Heart left ventricle (tissue), 16 donors: Measurements from ENCODE around the gene HELZ2. TPM values are rescaled to one million over a fixed set of nuclear protein-coding genes. Genes with fewer than 3 reads are reported as not detected.
A peak's percentile ranks its signal among the peaks of the same experiment; 100 is the strongest.
"Not testable (repeated sequence)": the region's sequence is repeated elsewhere in the genome, so short reads cannot be mapped to it uniquely, and the experiment has no call there.

Source experiments
- ATAC-seq, 4 donors: fragments of 200-7000 bp; cut with Tn5 transposase; one replicate each; pipeline ENCODE4 v1.9.1; 2020 to 2022; ENCODE audit warnings: moderate library complexity in 4 of 4, mild to moderate bottlenecking in 3 of 4, moderate number of reproducible peaks in 1 of 4
- DNase-seq, 5 donors: peaks; one replicate each; pipeline ENCODE4 v3.0.0-alpha.2; 2020
- H3K27ac ChIP-seq, 12 donors: fragments of 200-600 bp; sonication (generic) in 4 of 12; one replicate each; pipeline versions ENCODE4 v1.5.0 to v1.8.0; 2016 to 2022; ENCODE audit warnings: mild to moderate bottlenecking in 2 of 12
- H3K27me3 ChIP-seq, 9 donors: fragments of 200-600 bp; sonication (generic) in 2 of 9; one replicate each; pipeline versions ENCODE4 v1.5.1 to v1.8.0; 2016 to 2022; ENCODE audit warnings: mild to moderate bottlenecking in 3 of 9
- H3K36me3 ChIP-seq, 9 donors: fragments of 200-600 bp; sonication (generic) in 2 of 9; one replicate each; pipeline versions ENCODE4 v1.5.0 to v1.8.0; 2018 to 2022; ENCODE audit warnings: mild to moderate bottlenecking in 2 of 9
- H3K4me1 ChIP-seq, 12 donors: fragments of 200-600 bp; sonication (generic) in 4 of 12; one replicate each; pipeline versions ENCODE4 v1.5.0 to v1.8.0; 2016 to 2022; ENCODE audit warnings: mild to moderate bottlenecking in 3 of 12
- H3K4me3 ChIP-seq, 12 donors: fragments of 200-600 bp; sonication (generic) in 4 of 12; one replicate each; pipeline versions ENCODE4 v1.5.0 to v1.8.0; 2017 to 2022; ENCODE audit warnings: mild to moderate bottlenecking in 9 of 12, moderate library complexity in 4 of 12
- H3K9me3 ChIP-seq, 12 donors: fragments of 200-600 bp; sonication (generic) in 4 of 12; one replicate each; pipeline versions ENCODE4 v1.5.0 to v1.8.0; 2016 to 2022; ENCODE audit warnings: mild to moderate bottlenecking in 1 of 12
- POLR2A ChIP-seq, 2 donors: fragments of 450-650 bp; IDR thresholded peaks; one replicate each; pipeline ENCODE4 v1.6.1; 2017; ENCODE audit warnings: antibody characterized with exemption in 2 of 2, mild to moderate bottlenecking in 2 of 2, moderate library complexity in 2 of 2
- WGBS, 4 donors: extraction: QIAGEN DNeasy Blood & Tissue Kit in 2 of 4; methylation state at CpG; one replicate each; pipeline versions ENCODE4 v1.1.5 to v1.1.7; 2013 to 2018; 5-methylcytosine and 5-hydroxymethylcytosine counted together
- intact Hi-C, 10 donors: fragments of 100-400 bp; cut with DNase I; formaldehyde crosslinking; loops; one replicate each; pipeline versions ENCODE4 v1.11.1 to v1.14.2; 2022
- polyA plus RNA-seq, 2 donors: library from polyadenylated mRNA; stranded (reverse); fragments of 200-250 nt; gene quantifications; one replicate each; pipeline ENCODE4 v1.2.3, GENCODE V29; 2013
- total RNA-seq, 9 donors: library from RNA; depleted of rRNA in 2 of 9; stranded (reverse); fragments of >200 nt in 2 of 9; fragmentation: NEBNext Ultra II Directional in 3 of 9; extraction: Animal tissue kit (Norgen Biotek cat#: 25700) in 3 of 9; gene quantifications; one replicate each; pipeline versions ENCODE4 v1.1.0 to v1.2.4, GENCODE V29; 2016 to 2023
- TF ChIP-seq, protein P1 (sequence below), 12 donors: fragments of 200-600 bp; sonication (generic) in 4 of 12; IDR thresholded peaks; one replicate each; pipeline versions ENCODE4 v1.5.0 to v1.8.0; 2018 to 2022; ENCODE audit warnings: antibody characterized with exemption in 12 of 12, mild to moderate bottlenecking in 5 of 12
- donor health status: ischemic (EF 13 %, LVEDD 7.1; RV severe dilation, severe dysfunction).
- donor health status: healthy with polysubstance abuse.
- donor health status: DM: no; HTN: yes; CAD: no.
- donor health status: DM: no; HTN: no; CAD: no.
- donor health status: ischemic (EF 25% LVEDD 6.9; RV normal size, moderate dysfunction).
- donor health status: ischemic (EF 25% LVEDD 5.7; RV mildly dilated, moderate dysfunction).
- donor health status: healthy.
- donor health status: DM: yes; HTN: yes; CAD: no.
- donor health status: ischemic (EF 35%, LVEDD 5.7; RV mildly dilated, moderate dysfunction).
- donor health status: nonischemic (EF 11% LVEDD 7.7; RV severe dilation, severe dysfunction).
- donor health status: DM: yes; HTN: yes; CAD: no.
- donor health status: PGD.
- donor health status: ischemic (EF 29% LVEDD 5.4; RV normal size, mild dysfunction).
- donor health status: nonischemic (EF 23%, LVEDD 6.1; RV moderate dilation, normal function).

HELZ2 gene
- total and polyA plus RNA-seq, 11 donors = 7.2 to 34.6 (median 20.2) TPM

DNA sequence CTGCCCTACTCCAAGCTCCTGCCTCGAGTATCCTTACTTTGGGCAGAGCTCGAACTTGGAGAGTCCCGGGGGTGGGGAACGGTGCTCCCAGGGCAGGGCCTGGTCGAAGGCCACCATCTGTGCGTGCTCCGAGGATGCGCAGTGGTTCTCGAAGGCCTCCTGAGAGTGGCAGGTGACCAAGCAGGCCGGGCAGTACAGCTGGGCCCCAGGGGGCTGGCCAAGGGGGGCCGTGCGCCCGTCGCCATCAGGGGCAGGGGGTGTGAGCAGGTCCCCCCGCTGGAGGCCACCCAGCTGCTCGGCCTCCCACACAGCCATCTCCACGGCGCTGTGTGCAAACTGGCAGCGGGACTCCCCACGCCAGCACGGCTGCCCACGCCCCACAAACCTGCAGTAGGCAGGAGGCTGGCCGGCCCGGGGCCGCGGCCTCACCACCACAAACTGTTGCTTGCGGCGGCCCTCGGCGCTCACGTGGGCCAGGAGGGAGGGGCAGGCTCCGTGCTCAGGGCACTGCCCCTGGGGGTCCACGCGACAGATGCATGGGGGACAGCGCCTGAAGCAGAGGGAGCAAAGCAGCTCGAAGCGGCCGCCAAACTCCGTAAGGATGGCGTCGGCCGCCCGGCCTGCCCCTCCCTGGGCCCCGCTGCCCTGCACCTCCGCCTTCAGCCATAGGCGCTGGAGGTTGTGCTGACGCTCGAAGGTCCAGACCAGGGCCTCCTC is 1.8 kb downstream of the HELZ2 start:
- 91 to 96% (median 94%) methylated on average over 13 to 48 of the region's 48 CpGs for WGBS, 4 donors
- peaks cover 0 to 29% (median 6%) of the 10 kb centered on the region in 9 donors for H3K36me3 ChIP-seq
- H3K4me3 ChIP-seq = peak overlapping the region in 2 of 12 donors; percentile 75 to 94
- no peak for TF ChIP-seq POLR2A (IDR thresholded peaks at IDR 0.05)
- TF ChIP-seq, protein P1, sequence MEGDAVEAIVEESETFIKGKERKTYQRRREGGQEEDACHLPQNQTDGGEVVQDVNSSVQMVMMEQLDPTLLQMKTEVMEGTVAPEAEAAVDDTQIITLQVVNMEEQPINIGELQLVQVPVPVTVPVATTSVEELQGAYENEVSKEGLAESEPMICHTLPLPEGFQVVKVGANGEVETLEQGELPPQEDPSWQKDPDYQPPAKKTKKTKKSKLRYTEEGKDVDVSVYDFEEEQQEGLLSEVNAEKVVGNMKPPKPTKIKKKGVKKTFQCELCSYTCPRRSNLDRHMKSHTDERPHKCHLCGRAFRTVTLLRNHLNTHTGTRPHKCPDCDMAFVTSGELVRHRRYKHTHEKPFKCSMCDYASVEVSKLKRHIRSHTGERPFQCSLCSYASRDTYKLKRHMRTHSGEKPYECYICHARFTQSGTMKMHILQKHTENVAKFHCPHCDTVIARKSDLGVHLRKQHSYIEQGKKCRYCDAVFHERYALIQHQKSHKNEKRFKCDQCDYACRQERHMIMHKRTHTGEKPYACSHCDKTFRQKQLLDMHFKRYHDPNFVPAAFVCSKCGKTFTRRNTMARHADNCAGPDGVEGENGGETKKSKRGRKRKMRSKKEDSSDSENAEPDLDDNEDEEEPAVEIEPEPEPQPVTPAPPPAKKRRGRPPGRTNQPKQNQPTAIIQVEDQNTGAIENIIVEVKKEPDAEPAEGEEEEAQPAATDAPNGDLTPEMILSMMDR (IDR thresholded peaks at IDR 0.05) = no peak
- peaks cover 0 to 10% (median 0%) of the 10 kb centered on the region in 9 donors for H3K27me3 ChIP-seq
- ATAC-seq (no peak), DNase-seq (peak in 1 of 5 donors; percentile 25)
- H3K4me1 ChIP-seq = peaks cover 0 to 51% (median 18%) of the 10 kb centered on the region in 12 donors
- no peaks in the 10 kb centered on the region for H3K9me3 ChIP-seq
- H3K27ac ChIP-seq = peak overlapping the region in 5 of 12 donors; percentile 16 to 96 (median 90)
- intact Hi-C loops = no loop called here

DNA sequence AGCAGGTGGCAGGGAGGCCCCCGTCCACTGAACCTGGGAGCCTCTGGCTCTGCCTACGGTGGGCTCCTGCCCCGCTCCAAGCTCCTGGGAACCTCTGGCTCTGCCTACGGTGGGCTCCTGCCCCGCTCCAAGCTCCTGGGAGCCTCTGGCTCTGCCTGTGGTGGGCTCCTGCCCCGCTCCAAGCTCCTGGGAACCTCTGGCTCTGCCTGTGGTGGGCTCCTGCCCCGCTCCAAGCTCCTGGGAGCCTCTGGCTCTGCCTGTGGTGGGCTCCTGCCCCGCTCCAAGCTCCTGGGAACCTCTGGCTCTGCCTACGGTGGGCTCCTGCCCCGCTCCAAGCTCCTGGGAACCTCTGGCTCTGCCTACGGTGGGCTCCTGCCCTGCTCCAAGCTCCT is 3.0 kb downstream of the HELZ2 start:
- H3K27ac ChIP-seq, intact Hi-C loops, H3K27me3 ChIP-seq, ATAC-seq, H3K9me3 ChIP-seq, DNase-seq, H3K4me3 ChIP-seq: not testable (repeated sequence)
- Histone ChIP-seq H3K4me1 (peaks cover 0 to 56% (median 16%) of the 10 kb centered on the region in 12 donors), H3K36me3 (peaks cover 0 to 41% (median 12%) of the 10 kb centered on the region in 9 donors)
- WGBS, 4 donors = 59 to 81% (median 65%) methylated on average over 1 to 9 of the region's 11 CpGs

DNA sequence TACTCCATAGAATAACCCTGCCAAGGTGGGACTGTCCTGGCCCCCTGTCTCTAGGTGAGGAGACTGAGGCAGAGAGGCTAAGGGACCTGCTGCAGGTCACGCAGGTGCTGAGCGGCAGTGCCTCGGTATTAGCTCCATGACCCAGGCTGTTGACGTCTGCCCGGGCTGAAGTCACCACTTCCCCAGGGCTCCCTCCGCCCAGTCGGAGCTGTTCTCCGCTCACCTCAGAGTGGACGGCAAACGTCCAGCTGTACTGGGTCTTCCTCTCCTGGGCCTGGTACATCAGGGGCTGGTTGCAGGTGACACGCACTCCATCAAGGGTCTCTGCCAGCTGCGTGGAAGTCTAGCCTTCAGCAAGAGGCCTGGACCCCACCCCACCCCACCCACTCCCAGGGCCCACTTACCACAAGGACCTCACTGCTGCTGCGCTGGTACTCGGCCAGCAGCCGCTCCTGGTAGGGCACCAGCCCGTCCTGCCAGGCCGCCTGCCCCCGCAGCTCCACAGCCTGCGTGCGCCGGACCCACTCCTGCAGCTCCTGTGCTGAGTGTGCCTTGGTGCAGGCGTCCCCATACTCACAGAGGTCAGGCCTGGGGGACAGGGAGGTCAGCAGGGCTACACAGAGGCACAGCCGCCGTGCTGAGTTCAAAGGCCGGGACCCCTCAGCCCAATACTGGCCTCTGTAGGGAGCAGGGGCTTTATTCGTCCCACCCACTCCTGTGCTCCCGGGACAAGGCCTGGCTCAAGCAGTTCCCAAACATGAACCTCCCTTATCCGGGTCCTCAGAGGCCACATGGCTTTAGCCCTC is 3.6 kb downstream of the HELZ2 start:
- TF ChIP-seq POLR2A (IDR thresholded peaks at IDR 0.05) = no peak
- TF ChIP-seq, protein P1 (IDR thresholded peaks at IDR 0.05) = no peak
- DNase-seq (peak in 1 of 5 donors; percentile 19), ATAC-seq (no peak)
- intact Hi-C loops = no loop called here
- H3K27ac ChIP-seq = no peak overlapping the region
- H3K36me3 ChIP-seq = peaks cover 0 to 47% (median 15%) of the 10 kb centered on the region in 9 donors
- H3K4me1 ChIP-seq = peaks cover 0 to 56% (median 16%) of the 10 kb centered on the region in 12 donors
- no peaks in the 10 kb centered on the region for H3K9me3 ChIP-seq
- H3K4me3 ChIP-seq = no peak overlapping the region
- peaks cover 0 to 10% (median 0%) of the 10 kb centered on the region in 9 donors for H3K27me3 ChIP-seq
- 92 to 95% (median 93%) methylated on average over 9 to 28 of the region's 28 CpGs for WGBS, 4 donors

DNA sequence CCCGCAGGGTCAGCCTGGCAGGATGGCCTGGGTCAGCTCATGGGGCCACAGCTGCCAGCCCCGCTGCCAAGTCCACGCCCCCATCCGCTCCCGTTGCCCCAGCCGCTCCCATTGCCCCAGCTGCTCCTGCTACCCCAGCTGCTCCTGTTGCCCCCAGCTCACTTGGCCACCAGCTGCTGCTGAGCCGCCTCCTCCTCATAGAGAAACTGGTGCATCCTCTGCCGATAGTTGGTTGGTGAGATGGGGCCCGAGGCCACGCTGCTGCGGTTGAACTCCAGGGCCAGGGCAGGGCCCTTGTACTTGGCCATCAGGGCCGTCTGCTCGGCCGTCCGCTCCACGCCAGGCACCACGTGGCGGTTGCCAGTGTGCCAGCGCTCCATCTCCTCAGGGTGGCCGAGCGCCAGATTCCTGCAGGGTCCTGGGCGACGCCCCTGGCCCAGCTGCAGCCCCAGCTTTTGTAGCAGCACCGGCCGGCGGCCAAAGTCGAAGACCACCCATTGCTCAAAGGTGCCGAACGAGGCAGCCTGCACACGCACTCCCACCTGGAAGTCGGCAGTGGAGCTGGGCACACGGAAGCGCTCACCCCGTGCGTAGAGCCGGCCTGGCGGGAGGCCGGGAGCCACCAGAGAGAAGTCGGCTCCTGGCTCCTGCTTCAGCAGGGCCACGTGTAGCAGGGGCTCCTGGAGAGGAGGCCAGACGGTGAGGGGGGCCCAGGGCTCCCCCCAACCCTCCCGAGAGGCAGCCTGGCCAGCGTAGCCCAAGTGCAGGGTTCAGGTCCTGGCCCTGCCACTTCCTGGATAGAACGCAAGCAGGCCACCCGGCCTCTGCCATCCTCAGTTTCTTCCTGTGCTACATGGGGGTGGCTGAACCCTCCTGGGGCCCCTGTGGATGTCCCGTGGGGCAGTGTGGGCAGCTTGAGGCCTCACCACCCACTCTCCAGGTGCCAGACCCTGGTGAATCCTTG is 4.8 kb downstream of the HELZ2 start:
- H3K27ac ChIP-seq = no peak overlapping the region
- peaks cover 0 to 10% (median 0%) of the 10 kb centered on the region in 9 donors for H3K27me3 ChIP-seq
- ATAC-seq = no peak
- no peak for TF ChIP-seq POLR2A (IDR thresholded peaks at IDR 0.05)
- TF ChIP-seq, protein P1 (IDR thresholded peaks at IDR 0.05) = no peak
- intact Hi-C loops = no loop called here
- 91 to 94% (median 92%) methylated on average over 23 to 46 of the region's 46 CpGs for WGBS, 4 donors
- no peaks in the 10 kb centered on the region for H3K9me3 ChIP-seq
- H3K36me3 ChIP-seq = peaks cover 0 to 59% (median 19%) of the 10 kb centered on the region in 9 donors
- DNase-seq = no peak
- peak overlapping the region in 1 of 12 donors; percentile 39 for H3K4me3 ChIP-seq
- peaks cover 0 to 47% (median 11%) of the 10 kb centered on the region in 12 donors for H3K4me1 ChIP-seq
